HCT116 (cell line): ENCODE data around the gene SMIM10L2A. TPM values are rescaled to one million over a fixed set of nuclear protein-coding genes. Genes with fewer than 3 reads are reported as not detected.

ENCODE experiments used
- ATAC-seq: fragments of 200-7000 bp; cut with Tn5 transposase; 2 replicates; pipeline ENCODE4 v1.9.1; 2020; ENCODE audit warnings: mild to moderate bottlenecking, moderate library complexity
- BruUV-seq: library from RNA; stranded (reverse); fragments of 400-500 nt; replicated peaks from 2 replicates; lab custom pipeline; 2021; lab: Mats Ljungman, UMichigan
- CTCF ChIA-PET: fragments of 300-600 bp; sonication (Branson Sonifier 250); formaldehyde crosslinking; loops from one replicate; lab custom pipeline; 2021; ENCODE audit warnings: antibody characterized with exemption; lab: Charles Lee
- POLR2A ChIA-PET: fragments of 300-600, 350-600 bp; sonication (Branson Sonifier 250); formaldehyde crosslinking; loops from one replicate; lab custom pipeline; 2021; ENCODE audit warnings: antibody characterized with exemption; lab: Charles Lee
- RAD21 ChIA-PET, 2 experiments: fragments of 300-600 bp; sonication (Branson Sonifier 250); formaldehyde crosslinking; loops; one replicate each; lab custom pipeline; 2023; ENCODE audit warnings: low total read pairs in 2 of 2; ENCODE audit not compliant: uncharacterized antibody in 2 of 2, unreplicated experiment in 2 of 2, low non-redundant PET in 1 of 2; lab: Charles Lee
- DNase-seq: peaks from one replicate; pipeline ENCODE4 v3.0.0-alpha.2; 2010; ENCODE audit warnings: low read depth, low spot score
- H2AFZ ChIP-seq: fragments of 200-600 bp; shearing (Covaris generic), sonication (generic); 2 replicates; pipeline ENCODE4 v1.6.1; 2017; ENCODE audit warnings: low read depth, mixed run types, mixed read lengths, antibody characterized with exemption, low read length; ENCODE audit not compliant: poor library complexity, severe bottlenecking
- H3K27ac ChIP-seq: 2 replicates; pipeline ENCODE4 v1.5.1; 2012; ENCODE audit warnings: low read depth, low read length
- H3K27me3 ChIP-seq: fragments of 200-600 bp; sonication (generic); 2 replicates; pipeline ENCODE4 v1.6.1; 2016; ENCODE audit warnings: mixed run types, low read length, mixed read lengths; ENCODE audit not compliant: insufficient read depth
- H3K36me3 ChIP-seq, 2 experiments: fragments of 200-500 bp in 1 of 2; fragments of 200-600 bp in 1 of 2; sonication (Bioruptor generic) in 1 of 2; sonication (generic) in 1 of 2; 2 replicates each; pipeline versions ENCODE4 v1.5.1 to v1.6.1; 2014 to 2016; ENCODE audit warnings: low read length in 2 of 2, inconsistent platforms in 1 of 2, mixed read lengths in 1 of 2, mixed run types in 1 of 2; ENCODE audit not compliant: insufficient read depth in 2 of 2, control insufficient read depth in 1 of 2
- H3K4me1 ChIP-seq, 2 experiments: fragments of 200-600 bp in 1 of 2; sonication (generic) in 1 of 2; 2 replicates each; pipeline versions ENCODE4 v1.5.1 to v1.6.1; 2012 to 2017; ENCODE audit warnings: low read length in 2 of 2, inconsistent platforms in 1 of 2, mild to moderate bottlenecking in 1 of 2, mixed read lengths in 1 of 2, mixed run types in 1 of 2, moderate library complexity in 1 of 2; ENCODE audit not compliant: insufficient read depth in 2 of 2, control insufficient read depth in 1 of 2
- H3K4me2 ChIP-seq: fragments of 200-600 bp; sonication (generic); 2 replicates; pipeline ENCODE4 v1.6.1; 2017; ENCODE audit warnings: mixed run types, low read length, mixed read lengths
- H3K4me3 ChIP-seq, 2 experiments: fragments of 200-600 bp in 1 of 2; sonication (generic) in 1 of 2; replicated peaks in 1 of 2; 2 replicates each; pipeline ENCODE4 v1.5.1; 2011 to 2016; ENCODE audit warnings: low read length in 2 of 2, control low read depth in 1 of 2, low read depth in 1 of 2, mild to moderate bottlenecking in 1 of 2, mixed read lengths in 1 of 2, mixed run types in 1 of 2
- H3K79me2 ChIP-seq: fragments of 200-600 bp; sonication (generic); 2 replicates; pipeline ENCODE4 v1.6.1; 2017; ENCODE audit warnings: mild to moderate bottlenecking, mixed run types, low read length, moderate library complexity, mixed read lengths; ENCODE audit not compliant: insufficient read depth
- H3K9ac ChIP-seq: fragments of 200-600 bp; sonication (generic); 2 replicates; pipeline ENCODE4 v1.6.1; 2016; ENCODE audit warnings: low read length, mixed read lengths
- H3K9me2 ChIP-seq: fragments of 200-600 bp; sonication (generic), shearing (Covaris generic); 2 replicates; pipeline ENCODE4 v1.6.1; 2017; ENCODE audit warnings: mixed run types, mild to moderate bottlenecking, moderate library complexity; ENCODE audit not compliant: insufficient read depth
- H3K9me3 ChIP-seq, 2 experiments: fragments of 200-500 bp in 1 of 2; fragments of 200-600 bp in 1 of 2; sonication (Bioruptor generic) in 1 of 2; sonication (generic) in 1 of 2; 2 replicates each; pipeline ENCODE4 v1.6.1; 2014 to 2017; ENCODE audit warnings: low read length in 2 of 2, mixed read lengths in 2 of 2, inconsistent platforms in 1 of 2, low read depth in 1 of 2, mild to moderate bottlenecking in 1 of 2, mixed run types in 1 of 2, moderate library complexity in 1 of 2; ENCODE audit not compliant: control insufficient read depth in 1 of 2, insufficient read depth in 1 of 2
- H4K20me1 ChIP-seq: fragments of 200-600 bp; sonication (generic), shearing (Covaris generic); 2 replicates; pipeline ENCODE4 v1.6.1; 2017; ENCODE audit warnings: mixed run types, mild to moderate bottlenecking, moderate library complexity; ENCODE audit not compliant: insufficient read depth
- ATF3 ChIP-seq: IDR thresholded peaks from 2 replicates; pipeline ENCODE4 v1.6.1; 2012
- CEBPB ChIP-seq: IDR thresholded peaks from 2 replicates; pipeline ENCODE4 v1.6.1; 2012; ENCODE audit warnings: low read depth
- EZH2 ChIP-seq: fragments of 200-600 bp; sonication (generic); IDR thresholded peaks from 2 replicates; pipeline ENCODE4 v1.6.1; 2017; ENCODE audit warnings: antibody characterized with exemption, mixed run types
- EZH2phosphoT487 ChIP-seq: fragments of 200-600 bp; IDR thresholded peaks from 2 replicates; pipeline ENCODE4 v1.6.1; 2018; ENCODE audit warnings: antibody characterized with exemption, borderline replicate concordance
- JUND ChIP-seq: IDR thresholded peaks from 2 replicates; pipeline ENCODE4 v1.6.1; 2012
- POLR2A ChIP-seq: IDR thresholded peaks from 2 replicates; pipeline ENCODE4 v1.7.0; 2011; ENCODE audit warnings: borderline replicate concordance; ENCODE audit not compliant: insufficient read depth, insufficient read length; ENCODE audit errors: extremely low read depth
- SIN3A ChIP-seq: IDR thresholded peaks from 2 replicates; pipeline ENCODE4 v1.6.1; 2012; ENCODE audit warnings: low read depth
- SP1 ChIP-seq: IDR thresholded peaks from 2 replicates; pipeline ENCODE4 v1.6.1; 2012; ENCODE audit warnings: low read depth
- SRF ChIP-seq: IDR thresholded peaks from 2 replicates; pipeline ENCODE4 v1.6.1; 2012; ENCODE audit warnings: low read depth
- TCF7L2 ChIP-seq: IDR thresholded peaks from 2 replicates; pipeline ENCODE4 v1.7.0; 2011; ENCODE audit warnings: borderline replicate concordance, inconsistent platforms; ENCODE audit not compliant: insufficient read depth, insufficient read length; ENCODE audit errors: extremely low read depth
- YY1 ChIP-seq: IDR thresholded peaks from 2 replicates; pipeline ENCODE4 v1.6.1; 2011; ENCODE audit warnings: low read length, low read depth, moderate library complexity, mild to moderate bottlenecking; ENCODE audit not compliant: insufficient replicate concordance; ENCODE audit errors: extremely low read depth
- ZBTB33 ChIP-seq: IDR thresholded peaks from 2 replicates; pipeline ENCODE4 v1.6.1; 2011; ENCODE audit warnings: mild to moderate bottlenecking, low read length, moderate library complexity; ENCODE audit not compliant: insufficient replicate concordance; ENCODE audit errors: extremely low read depth
- ZFX ChIP-seq: fragments of 450-650 bp; IDR thresholded peaks from 2 replicates; pipeline ENCODE4 v1.6.1; 2017
- intact Hi-C: fragments of 100-400 bp; cut with micrococcal nuclease; formaldehyde crosslinking; loops from 2 replicates; pipeline ENCODE4 v1.10.0; 2022
- total RNA-seq: library from RNA; stranded (reverse); gene quantifications from one replicate; pipeline ENCODE4 v1.2.1, GENCODE V29; 2021; ENCODE audit not compliant: unreplicated experiment
- TF ChIP-seq, protein P1 (sequence below): IDR thresholded peaks from 2 replicates; pipeline ENCODE4 v1.6.1; 2012
- TF ChIP-seq, protein P2 (sequence below): IDR thresholded peaks from 2 replicates; pipeline ENCODE4 v1.6.1; 2012; ENCODE audit warnings: low read depth

The SMIM10L2A gene
- total RNA-seq, 1 experiment from 2014 or later = 1.5 TPM

GRCh38 chrX:135383249-135383648, 38.5 kb upstream of the SMIM10L2A start:
- ATAC-seq = no peak
- no peaks in the 10 kb centered on the region for H3K9me2 ChIP-seq
- no peak overlapping the region for H2AFZ ChIP-seq
- no peaks in the 10 kb centered on the region for H4K20me1 ChIP-seq
- no TSS peak for BruUV-seq
- POLR2A ChIA-PET = no interaction called here
- H3K9me3 ChIP-seq = no peaks in the 10 kb centered on the region
- TF ChIP-seq POLR2A (no peak), ZFX (no peak), CEBPB (no peak), JUND (no peak), SIN3A (no peak), EZH2phosphoT487 (no peak), SP1 (no peak), EZH2 (no peak), SRF (no peak), ATF3 (no peak), TCF7L2 (no peak), ZBTB33 (no peak), YY1 (no peak)
- TF ChIP-seq, protein P1, sequence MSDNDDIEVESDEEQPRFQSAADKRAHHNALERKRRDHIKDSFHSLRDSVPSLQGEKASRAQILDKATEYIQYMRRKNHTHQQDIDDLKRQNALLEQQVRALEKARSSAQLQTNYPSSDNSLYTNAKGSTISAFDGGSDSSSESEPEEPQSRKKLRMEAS = no peak
- TF ChIP-seq, protein P2, sequence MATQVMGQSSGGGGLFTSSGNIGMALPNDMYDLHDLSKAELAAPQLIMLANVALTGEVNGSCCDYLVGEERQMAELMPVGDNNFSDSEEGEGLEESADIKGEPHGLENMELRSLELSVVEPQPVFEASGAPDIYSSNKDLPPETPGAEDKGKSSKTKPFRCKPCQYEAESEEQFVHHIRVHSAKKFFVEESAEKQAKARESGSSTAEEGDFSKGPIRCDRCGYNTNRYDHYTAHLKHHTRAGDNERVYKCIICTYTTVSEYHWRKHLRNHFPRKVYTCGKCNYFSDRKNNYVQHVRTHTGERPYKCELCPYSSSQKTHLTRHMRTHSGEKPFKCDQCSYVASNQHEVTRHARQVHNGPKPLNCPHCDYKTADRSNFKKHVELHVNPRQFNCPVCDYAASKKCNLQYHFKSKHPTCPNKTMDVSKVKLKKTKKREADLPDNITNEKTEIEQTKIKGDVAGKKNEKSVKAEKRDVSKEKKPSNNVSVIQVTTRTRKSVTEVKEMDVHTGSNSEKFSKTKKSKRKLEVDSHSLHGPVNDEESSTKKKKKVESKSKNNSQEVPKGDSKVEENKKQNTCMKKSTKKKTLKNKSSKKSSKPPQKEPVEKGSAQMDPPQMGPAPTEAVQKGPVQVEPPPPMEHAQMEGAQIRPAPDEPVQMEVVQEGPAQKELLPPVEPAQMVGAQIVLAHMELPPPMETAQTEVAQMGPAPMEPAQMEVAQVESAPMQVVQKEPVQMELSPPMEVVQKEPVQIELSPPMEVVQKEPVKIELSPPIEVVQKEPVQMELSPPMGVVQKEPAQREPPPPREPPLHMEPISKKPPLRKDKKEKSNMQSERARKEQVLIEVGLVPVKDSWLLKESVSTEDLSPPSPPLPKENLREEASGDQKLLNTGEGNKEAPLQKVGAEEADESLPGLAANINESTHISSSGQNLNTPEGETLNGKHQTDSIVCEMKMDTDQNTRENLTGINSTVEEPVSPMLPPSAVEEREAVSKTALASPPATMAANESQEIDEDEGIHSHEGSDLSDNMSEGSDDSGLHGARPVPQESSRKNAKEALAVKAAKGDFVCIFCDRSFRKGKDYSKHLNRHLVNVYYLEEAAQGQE = no peak
- intact Hi-C loops = no loop called here
- H3K27ac ChIP-seq = no peak overlapping the region
- CTCF ChIA-PET = no interaction called here
- H3K27me3 ChIP-seq = no peaks in the 10 kb centered on the region
- no peaks in the 10 kb centered on the region for H3K36me3 ChIP-seq
- H3K4me1 ChIP-seq = no peaks in the 10 kb centered on the region
- RAD21 ChIA-PET = no interaction called here
- no peak for DNase-seq
- no peaks in the 10 kb centered on the region for H3K79me2 ChIP-seq
- H3K4me2 ChIP-seq = no peak overlapping the region
- H3K4me3 ChIP-seq = no peak overlapping the region
- no peak overlapping the region for H3K9ac ChIP-seq
